Activated CD4-positive, alpha-beta memory T cell treated with anti-CD3 and anti-CD28 coated beads for 36 hours (primary cell): ENCODE data around the gene PLAAT4. TPM values are rescaled to one million over a fixed set of nuclear protein-coding genes. Genes with fewer than 3 reads are reported as not detected.
"Not testable (repeated sequence)": the region's sequence is repeated elsewhere in the genome, so short reads cannot be mapped to it uniquely, and the experiment has no call there.

ENCODE experiments used
- CTCF ChIA-PET: fragments of 350-600 bp; sonication (Branson Sonifier 250); formaldehyde crosslinking; loops from one replicate; lab custom pipeline; 2021; ENCODE audit warnings: antibody characterized with exemption, inconsistent platforms; lab: Charles Lee
- POLR2A ChIA-PET: fragments of 350-600 bp; sonication (Branson Sonifier 250); formaldehyde crosslinking; loops from one replicate; lab custom pipeline; 2021; ENCODE audit warnings: antibody characterized with exemption; lab: Charles Lee
- DNase-seq: peaks from one replicate; pipeline ENCODE4 v3.0.0-alpha.2; 2020
- H3K27ac Mint-ChIP-seq: one replicate; pipeline ENCODE4 v1.8.0; 2021; ENCODE audit warnings: mixed read lengths
- H3K27me3 Mint-ChIP-seq: one replicate; pipeline ENCODE4 v1.8.0; 2021; ENCODE audit warnings: mixed read lengths
- H3K36me3 Mint-ChIP-seq: one replicate; pipeline ENCODE4 v1.8.0; 2021; ENCODE audit warnings: mixed read lengths
- H3K4me1 Mint-ChIP-seq: one replicate; pipeline ENCODE4 v1.8.0; 2021; ENCODE audit warnings: low read depth, mixed read lengths
- H3K4me3 Mint-ChIP-seq: one replicate; pipeline ENCODE4 v1.8.0; 2021; ENCODE audit warnings: mild to moderate bottlenecking, mixed read lengths
- H3K9me3 Mint-ChIP-seq: one replicate; pipeline ENCODE4 v1.8.0; 2021; ENCODE audit warnings: mixed read lengths
- intact Hi-C: fragments of 100-400 bp; cut with micrococcal nuclease; formaldehyde crosslinking; loops from one replicate; pipeline ENCODE4 v1.15.1; 2023
- total RNA-seq, 2 experiments: library from RNA; stranded (reverse); gene quantifications; one replicate each; pipeline ENCODE4 v1.2.3, GENCODE V29; 2021

PLAAT4 gene
- total RNA-seq, 2 experiments from 2014 or later: 35.7 to 36.3 TPM

- H3K4me3 Mint-ChIP-seq: no peak within 1 kb of the TSS
- intact Hi-C loops: no loop called here
- no peak within 1 kb of the TSS for H3K27ac Mint-ChIP-seq
- peaks cover 60% of the 10 kb centered on the region for H3K4me1 Mint-ChIP-seq
- ChIA-PET POLR2A (interaction anchor here (1.0 to 1.8 kb wide), 2 partner anchors 11 to 26 kb away, joined by 5 to 20 read pairs; partner anchors contain the start of gene PLAAT4), CTCF (interaction anchor here (1.5 to 2.9 kb wide), 2 partner anchors 26 to 84 kb away, joined by 4 to 11 read pairs; partner anchors contain the start of gene PLAAT4)
- H3K36me3 Mint-ChIP-seq: no peaks in the 10 kb centered on the region
- no peaks in the 10 kb centered on the region for H3K27me3 Mint-ChIP-seq
- DNase-seq: no peak
- no peaks in the 10 kb centered on the region for H3K9me3 Mint-ChIP-seq
Measured at GRCh38 chr11:63563201-63564055, 26.8 kb downstream of the PLAAT4 start, which contains the start of gene PLAAT2. Gene PLAAT2 (minus strand): TSS chr11:63563379. CDS start chr11:63563324, 55 bp downstream.

- POLR2A ChIA-PET: interaction anchor here (1.0 to 1.8 kb wide), 2 partner anchors 11 to 27 kb away, joined by 5 to 20 read pairs; partner anchors contain the start of gene PLAAT4
- Mint-ChIP-seq H3K4me3 (no peak overlapping the region), H3K27me3 (no peaks in the 10 kb centered on the region), H3K4me1 (peaks cover 65% of the 10 kb centered on the region), H3K9me3 (no peaks in the 10 kb centered on the region), H3K27ac (no peak overlapping the region), H3K36me3 (no peaks in the 10 kb centered on the region)
- peak; percentile 48 for DNase-seq
- CTCF ChIA-PET: interaction anchor here (0.6 to 2.9 kb wide), 2 partner anchors 85 to 386 kb away, joined by 3 to 11 read pairs; no protein-coding TSS in a partner anchor
- intact Hi-C loops: no loop called here
Measured at GRCh38 chr11:63564056-63564774, 27.6 kb downstream of the PLAAT4 start.

GRCh38 chr11:63564784-63565350 lies 28.3 kb downstream of the PLAAT4 start:
- H3K9me3 Mint-ChIP-seq: no peaks in the 10 kb centered on the region
- H3K4me1 Mint-ChIP-seq: peaks cover 67% of the 10 kb centered on the region
- DNase-seq: no peak
- ChIA-PET POLR2A (interaction anchor here (1.0 to 1.8 kb wide), 3 partner anchors 12 to 28 kb away, joined by 3 to 20 read pairs (median 5); partner anchors contain the start of gene PLAAT4), CTCF (interaction anchor here (0.6 to 2.9 kb wide), 2 partner anchors 85 to 385 kb away, joined by 3 to 11 read pairs; no protein-coding TSS in a partner anchor)
- no peak overlapping the region for H3K4me3 Mint-ChIP-seq
- no peaks in the 10 kb centered on the region for H3K27me3 Mint-ChIP-seq
- H3K36me3 Mint-ChIP-seq: no peaks in the 10 kb centered on the region
- peak overlapping the region; percentile 3 for H3K27ac Mint-ChIP-seq
- intact Hi-C loops: no loop called here

- peak overlapping the region; percentile 52 for H3K4me3 Mint-ChIP-seq
- CTCF ChIA-PET: interaction anchor here (0.6 to 1.8 kb wide), 7 partner anchors 10 to 88 kb away, joined by 3 to 8 read pairs (median 3); partner anchors contain the start of gene PLAAT4
- peaks cover 53% of the 10 kb centered on the region for H3K4me1 Mint-ChIP-seq
- intact Hi-C loops: loop anchor here (1.0 to 2.0 kb wide), 8 partner anchors 14 to 407 kb away; partner anchors contain the start of genes COX8A, PLAAT3 and PLAAT5
- H3K9me3 Mint-ChIP-seq: no peaks in the 10 kb centered on the region
- no peaks in the 10 kb centered on the region for H3K27me3 Mint-ChIP-seq
- no peaks in the 10 kb centered on the region for H3K36me3 Mint-ChIP-seq
- POLR2A ChIA-PET: interaction anchor here (1.0 to 2.4 kb wide), 7 partner anchors 13 to 123 kb away, joined by 3 to 22 read pairs (median 7); partner anchors contain the start of gene PLAAT4
- peak; percentile 75 for DNase-seq
- peak overlapping the region; percentile 86 for H3K27ac Mint-ChIP-seq
Measured at GRCh38 chr11:63567044-63567840, 30.6 kb downstream of the PLAAT4 start.

GRCh38 chr11:63569570-63569969 lies 33.0 kb downstream of the PLAAT4 start:
- H3K27ac Mint-ChIP-seq: no peak overlapping the region
- POLR2A ChIA-PET: no interaction called here
- no peaks in the 10 kb centered on the region for H3K9me3 Mint-ChIP-seq
- CTCF ChIA-PET: interaction anchor here (1.0 kb wide), 1 partner anchor 66 kb away, joined by 3 read pairs; no protein-coding TSS in a partner anchor
- intact Hi-C loops: no loop called here
- H3K4me3 Mint-ChIP-seq: no peak overlapping the region
- H3K4me1 Mint-ChIP-seq: peaks cover 46% of the 10 kb centered on the region
- no peaks in the 10 kb centered on the region for H3K36me3 Mint-ChIP-seq
- H3K27me3 Mint-ChIP-seq: no peaks in the 10 kb centered on the region
- DNase-seq: no peak

- no peak overlapping the region for H3K27ac Mint-ChIP-seq
- CTCF ChIA-PET: no interaction called here
- peaks cover 33% of the 10 kb centered on the region for H3K4me1 Mint-ChIP-seq
- DNase-seq: no peak
- H3K4me3 Mint-ChIP-seq: no peak overlapping the region
- H3K36me3 Mint-ChIP-seq: no peaks in the 10 kb centered on the region
- no peaks in the 10 kb centered on the region for H3K27me3 Mint-ChIP-seq
- POLR2A ChIA-PET: no interaction called here
- intact Hi-C loops: no loop called here
- H3K9me3 Mint-ChIP-seq: no peaks in the 10 kb centered on the region
Measured at GRCh38 chr11:63572026-63572688, 35.5 kb downstream of the PLAAT4 start.

GRCh38 chr11:63573881-63574855 lies 37.6 kb downstream of the PLAAT4 start:
- CTCF ChIA-PET: interaction anchor here (0.9 to 1.0 kb wide), 2 partner anchors 61 to 95 kb away, joined by 3 read pairs; no protein-coding TSS in a partner anchor
- POLR2A ChIA-PET: interaction anchor here (0.6 to 1.5 kb wide), 2 partner anchors 38 kb away, joined by 3 read pairs; partner anchors contain the start of gene PLAAT4
- peaks cover 19% of the 10 kb centered on the region for H3K4me1 Mint-ChIP-seq
- peaks cover 3% of the 10 kb centered on the region for H3K9me3 Mint-ChIP-seq
- H3K27ac Mint-ChIP-seq: peak overlapping the region; percentile 58
- peak overlapping the region; percentile 66 for H3K4me3 Mint-ChIP-seq
- peak; percentile 55 for DNase-seq
- H3K27me3 Mint-ChIP-seq: no peaks in the 10 kb centered on the region
- intact Hi-C loops: no loop called here
- peaks cover 3% of the 10 kb centered on the region for H3K36me3 Mint-ChIP-seq

- ChIA-PET POLR2A (interaction anchor here (0.6 to 1.5 kb wide), 2 partner anchors 37 to 39 kb away, joined by 3 read pairs; partner anchors contain the start of gene PLAAT4), CTCF (interaction anchor here (0.6 to 2.8 kb wide), 4 partner anchors 32 to 96 kb away, joined by 3 to 9 read pairs (median 3); no protein-coding TSS in a partner anchor)
- DNase-seq: no peak
- intact Hi-C loops: no loop called here
- H3K27ac Mint-ChIP-seq: peak overlapping the region; percentile 58
- H3K4me1 Mint-ChIP-seq: peaks cover 16% of the 10 kb centered on the region
- peaks cover 7% of the 10 kb centered on the region for H3K36me3 Mint-ChIP-seq
- H3K9me3 Mint-ChIP-seq: peaks cover 6% of the 10 kb centered on the region
- H3K27me3 Mint-ChIP-seq: no peaks in the 10 kb centered on the region
- peak overlapping the region; percentile 66 for H3K4me3 Mint-ChIP-seq
Measured at GRCh38 chr11:63574856-63575602, 38.4 kb downstream of the PLAAT4 start.

- H3K27me3 Mint-ChIP-seq, DNase-seq, H3K4me3 Mint-ChIP-seq, H3K27ac Mint-ChIP-seq, CTCF ChIA-PET, POLR2A ChIA-PET, intact Hi-C loops: not testable (repeated sequence)
- peaks cover 25% of the 10 kb centered on the region for H3K4me1 Mint-ChIP-seq
- H3K9me3 Mint-ChIP-seq: peaks cover 28% of the 10 kb centered on the region
- H3K36me3 Mint-ChIP-seq: peaks cover 22% of the 10 kb centered on the region
Measured at GRCh38 chr11:63578882-63579281, 42.3 kb downstream of the PLAAT4 start.
